Tibial artery (tissue), 4 donors: Measurements from ENCODE around the gene PRR5L.

ENCODE experiments used
- DNase-seq, 2 donors: peaks; one replicate each; pipeline ENCODE4 v3.0.0-alpha.2; 2019
- H3K27ac ChIP-seq, 2 donors: fragments of 200-600 bp; sonication (generic) in 1 of 2; 1 replicate in 1 of 2; 2 replicates in 1 of 2; pipeline ENCODE4 v1.5.1; 2018 to 2019; ENCODE audit warnings: mild to moderate bottlenecking in 1 of 2
- H3K27me3 ChIP-seq, 2 donors: fragments of 200-600 bp; sonication (generic) in 1 of 2; one replicate each; pipeline versions ENCODE4 v1.5.1 to v1.6.0; 2016 to 2019
- H3K36me3 ChIP-seq, 3 donors: fragments of 200-600 bp; sonication (generic) in 2 of 3; one replicate each; pipeline ENCODE4 v1.5.1; 2016 to 2019; ENCODE audit warnings: mild to moderate bottlenecking in 2 of 3
- H3K4me1 ChIP-seq, 4 donors: fragments of 200-600 bp; sonication (generic) in 2 of 4; 1 replicate in 3 of 4; 2 replicates in 1 of 4; pipeline ENCODE4 v1.5.1; 2016 to 2019
- H3K4me3 ChIP-seq, 2 donors: fragments of 200-600 bp; sonication (generic) in 1 of 2; 1 replicate in 1 of 2; 2 replicates in 1 of 2; pipeline ENCODE4 v1.5.1; 2018 to 2019; ENCODE audit warnings: mild to moderate bottlenecking in 2 of 2
- H3K9me3 ChIP-seq, 3 donors: fragments of 200-600 bp; sonication (generic) in 1 of 3; one replicate each; pipeline ENCODE4 v1.5.1; 2016 to 2019
- intact Hi-C: fragments of 100-400 bp; cut with DNase I; formaldehyde crosslinking; loops from one replicate; pipeline ENCODE4 v1.15.0; 2023; ENCODE audit warnings: low total_unique reads
- TF ChIP-seq, protein P1 (sequence below), 2 experiments: fragments of 200-600 bp in 1 of 2; fragments of 450-650 bp in 1 of 2; IDR thresholded peaks; one replicate each; pipeline ENCODE4 v1.5.1; 2017 to 2019; ENCODE audit warnings: antibody characterized with exemption in 2 of 2, mild to moderate bottlenecking in 1 of 2, moderate library complexity in 1 of 2

Gene PRR5L

DNA sequence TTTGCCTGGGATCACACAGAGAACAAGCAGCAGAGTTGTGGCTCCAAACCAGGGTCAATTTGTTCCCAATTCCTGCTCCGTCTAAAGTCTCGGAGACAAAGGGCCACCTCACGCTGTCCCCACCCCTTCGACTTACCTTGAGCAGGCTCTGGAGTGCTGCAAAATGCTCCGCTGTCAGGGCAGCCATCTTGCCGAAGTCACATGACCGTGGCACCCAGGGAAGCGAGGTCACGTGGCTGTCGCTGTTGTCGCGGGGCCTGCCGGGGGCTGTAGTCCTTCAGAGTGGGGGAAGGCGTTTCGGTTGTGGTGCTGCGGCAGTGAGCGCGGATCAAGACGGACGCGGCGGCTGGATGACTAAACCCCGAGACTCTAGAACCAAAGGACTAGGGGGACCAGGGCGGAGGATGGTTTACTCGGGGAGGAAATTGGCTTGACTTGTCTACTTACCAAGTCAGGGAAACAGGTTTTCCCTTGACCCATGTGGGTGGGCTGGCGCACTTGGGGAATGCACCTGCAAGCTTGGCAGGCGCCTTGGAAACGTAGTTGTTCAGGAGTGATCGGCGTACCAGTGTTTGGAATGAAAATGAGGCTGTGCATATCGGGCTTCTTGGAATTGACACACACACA is 6.7 kb upstream of the PRR5L start, which contains the start of gene COMMD9:
TSS of gene COMMD9 (minus strand) at position 199 of the 627 bp plus-strand sequence. CDS start at position 187, 12 bp downstream.
- peak within 1 kb of the TSS; percentile 56 to 59 for H3K4me3 ChIP-seq
- no peaks in the 10 kb centered on the region for H3K9me3 ChIP-seq
- H3K36me3 ChIP-seq: no peaks in the 10 kb centered on the region
- intact Hi-C loops: no loop called here
- TF ChIP-seq, protein P1, sequence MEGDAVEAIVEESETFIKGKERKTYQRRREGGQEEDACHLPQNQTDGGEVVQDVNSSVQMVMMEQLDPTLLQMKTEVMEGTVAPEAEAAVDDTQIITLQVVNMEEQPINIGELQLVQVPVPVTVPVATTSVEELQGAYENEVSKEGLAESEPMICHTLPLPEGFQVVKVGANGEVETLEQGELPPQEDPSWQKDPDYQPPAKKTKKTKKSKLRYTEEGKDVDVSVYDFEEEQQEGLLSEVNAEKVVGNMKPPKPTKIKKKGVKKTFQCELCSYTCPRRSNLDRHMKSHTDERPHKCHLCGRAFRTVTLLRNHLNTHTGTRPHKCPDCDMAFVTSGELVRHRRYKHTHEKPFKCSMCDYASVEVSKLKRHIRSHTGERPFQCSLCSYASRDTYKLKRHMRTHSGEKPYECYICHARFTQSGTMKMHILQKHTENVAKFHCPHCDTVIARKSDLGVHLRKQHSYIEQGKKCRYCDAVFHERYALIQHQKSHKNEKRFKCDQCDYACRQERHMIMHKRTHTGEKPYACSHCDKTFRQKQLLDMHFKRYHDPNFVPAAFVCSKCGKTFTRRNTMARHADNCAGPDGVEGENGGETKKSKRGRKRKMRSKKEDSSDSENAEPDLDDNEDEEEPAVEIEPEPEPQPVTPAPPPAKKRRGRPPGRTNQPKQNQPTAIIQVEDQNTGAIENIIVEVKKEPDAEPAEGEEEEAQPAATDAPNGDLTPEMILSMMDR (IDR thresholded peaks at IDR 0.05): peak in 1 of 2 experiments; percentile 14
- peaks cover 0 to 18% (median 13%) of the 10 kb centered on the region in 4 donors for H3K4me1 ChIP-seq
- peak; percentile 95 to 96 for DNase-seq
- peak within 1 kb of the TSS; percentile 21 to 30 for H3K27ac ChIP-seq
- H3K27me3 ChIP-seq: no peaks in the 10 kb centered on the region

DNA sequence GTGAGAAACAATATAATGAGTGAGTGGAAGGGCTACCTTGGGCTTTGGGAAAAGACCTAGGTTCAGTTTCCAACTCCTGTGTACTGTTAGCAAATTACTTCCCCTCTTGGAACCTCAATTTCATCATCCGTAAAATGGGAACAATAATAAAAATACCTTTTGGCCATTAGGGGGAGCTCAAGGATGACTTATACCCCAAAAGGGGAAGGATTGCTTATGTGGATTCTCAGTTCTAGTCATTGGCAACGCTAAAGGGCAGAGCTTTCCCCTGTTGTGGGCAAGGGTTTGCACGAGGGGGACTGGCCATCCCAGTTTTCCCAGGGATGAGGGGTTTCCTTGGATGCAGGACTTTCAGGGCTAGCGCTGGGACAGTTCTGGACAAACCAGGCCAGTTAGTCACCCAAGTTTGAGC is 3.8 kb upstream of the PRR5L start:
- Histone ChIP-seq H3K4me1 (peaks cover 0 to 18% (median 13%) of the 10 kb centered on the region in 4 donors), H3K9me3 (no peaks in the 10 kb centered on the region), H3K27me3 (no peaks in the 10 kb centered on the region), H3K4me3 (no peak overlapping the region), H3K27ac (no peak overlapping the region), H3K36me3 (no peaks in the 10 kb centered on the region)
- no peak for DNase-seq
- intact Hi-C loops: loop anchor here (10.0 kb wide), 1 partner anchor 302 kb away; the partner anchor contains the start of genes IFTAP and RAG2
- TF ChIP-seq, protein P1 (IDR thresholded peaks at IDR 0.05): peak; percentile 28 to 52

DNA sequence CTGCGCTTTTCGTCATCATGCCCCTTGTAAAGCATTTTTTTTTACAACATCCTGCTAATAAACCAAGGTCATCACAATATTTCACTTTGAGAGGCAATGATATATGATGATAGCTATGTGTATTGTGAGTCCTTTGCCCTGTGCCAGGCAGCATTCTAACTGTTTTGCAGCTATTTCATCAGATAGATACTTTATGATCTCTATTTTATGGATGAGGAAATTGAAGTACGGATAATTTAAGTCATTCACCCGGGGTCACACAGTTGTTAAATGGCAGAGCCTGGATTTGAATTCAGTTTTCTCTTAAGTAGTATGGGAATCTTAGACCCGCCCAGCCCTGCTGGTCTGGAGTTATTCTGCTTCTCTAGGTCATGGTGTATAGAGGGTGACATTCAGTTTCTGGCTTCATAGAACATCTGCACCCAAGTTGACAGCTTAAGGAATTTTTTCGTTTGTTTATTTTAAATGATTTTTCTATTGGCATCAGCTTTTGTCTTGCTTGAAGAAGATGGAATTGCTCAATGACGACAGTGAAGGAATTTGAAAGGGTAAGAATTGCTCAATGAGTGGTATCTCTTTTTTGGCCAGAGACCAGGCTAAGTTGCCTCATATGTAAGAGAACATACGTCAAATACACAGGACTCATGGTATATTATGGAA is 926 bp downstream of the PRR5L start:
- H3K4me3 ChIP-seq: no peak overlapping the region
- no peak overlapping the region for H3K27ac ChIP-seq
- TF ChIP-seq, protein P1 (IDR thresholded peaks at IDR 0.05): no peak
- intact Hi-C loops: loop anchor here (10.0 kb wide), 1 partner anchor 298 kb away; the partner anchor contains the start of genes IFTAP and RAG2
- H3K4me1 ChIP-seq: no peaks in the 10 kb centered on the region
- H3K27me3 ChIP-seq: no peaks in the 10 kb centered on the region
- H3K36me3 ChIP-seq: no peaks in the 10 kb centered on the region
- H3K9me3 ChIP-seq: no peaks in the 10 kb centered on the region
- no peak for DNase-seq

DNA sequence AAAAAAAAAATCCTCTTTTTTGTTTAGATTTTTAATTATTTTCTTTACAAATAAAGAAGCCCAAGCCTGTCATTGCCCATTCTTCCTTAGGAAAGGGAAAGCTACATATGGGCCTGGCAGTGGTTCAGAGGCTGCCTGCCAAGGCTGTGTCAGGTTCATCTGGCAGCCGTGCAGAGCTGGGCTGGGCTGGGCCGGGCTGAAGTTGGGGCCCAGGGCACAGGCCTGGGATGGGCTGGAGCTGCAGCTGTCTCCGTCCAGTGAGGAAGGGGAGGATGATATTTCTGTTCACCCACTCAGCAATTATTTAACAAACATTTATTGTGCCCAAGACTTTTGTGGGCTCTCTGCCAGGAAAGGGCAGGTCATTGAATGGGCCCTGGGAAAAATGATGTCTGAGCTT is 4.6 kb downstream of the PRR5L start:
- no peak for DNase-seq
- H3K9me3 ChIP-seq: no peaks in the 10 kb centered on the region
- TF ChIP-seq, protein P1 (IDR thresholded peaks at IDR 0.05): no peak
- H3K4me3 ChIP-seq: no peak overlapping the region
- H3K27ac ChIP-seq: no peak overlapping the region
- no peaks in the 10 kb centered on the region for H3K36me3 ChIP-seq
- H3K27me3 ChIP-seq: no peaks in the 10 kb centered on the region
- no peaks in the 10 kb centered on the region for H3K4me1 ChIP-seq
- intact Hi-C loops: loop anchor here (5.0 kb wide), 1 partner anchor 192 kb away; no protein-coding TSS in a partner anchor

DNA sequence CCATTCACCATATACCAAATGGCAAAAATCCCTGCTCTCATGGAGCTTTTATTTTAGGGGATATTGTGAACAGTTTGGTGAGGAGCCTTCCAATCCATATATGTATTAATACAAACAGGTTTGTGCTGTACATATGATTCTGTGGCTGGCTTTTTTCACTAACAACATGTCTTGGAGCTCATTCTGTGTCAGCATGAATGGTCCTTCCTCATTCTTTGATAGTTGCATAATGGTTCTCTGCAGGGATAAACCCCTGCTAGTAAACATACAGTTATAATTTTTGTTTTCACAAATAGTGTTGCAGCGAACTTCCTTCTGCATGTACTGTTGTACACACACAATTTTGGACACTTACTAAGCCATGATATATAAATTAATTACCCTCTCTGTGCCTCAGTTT is 8.3 kb downstream of the PRR5L start:
- Histone ChIP-seq H3K36me3 (no peaks in the 10 kb centered on the region), H3K27me3 (no peaks in the 10 kb centered on the region), H3K9me3 (no peaks in the 10 kb centered on the region), H3K4me3 (no peak overlapping the region), H3K27ac (no peak overlapping the region), H3K4me1 (no peaks in the 10 kb centered on the region)
- TF ChIP-seq, protein P1 (IDR thresholded peaks at IDR 0.05): no peak
- intact Hi-C loops: loop anchor here (5.0 kb wide), 1 partner anchor 188 kb away; no protein-coding TSS in a partner anchor
- no peak for DNase-seq
